Large intestine (tissue), 3 donors: ENCODE measurements around the gene LOXHD1. TPM values are rescaled to one million over a fixed set of nuclear protein-coding genes. Genes with fewer than 3 reads are reported as not detected.

Source experiments
- DNase-seq, 2 donors: peaks; one replicate each; pipeline versions ENCODE4 v3.0.0 to v3.0.0-alpha.2; 2013
- H3K27ac ChIP-seq: one replicate; pipeline ENCODE4 v1.5.1; 2013; ENCODE audit warnings: low read length
- H3K27me3 ChIP-seq: 2 replicates; pipeline ENCODE4 v1.6.1; 2013; ENCODE audit warnings: low read length; ENCODE audit not compliant: control insufficient read depth, insufficient read depth
- H3K36me3 ChIP-seq: 2 replicates; pipeline ENCODE4 v1.6.1; 2013; ENCODE audit warnings: low read length; ENCODE audit not compliant: control insufficient read depth, insufficient read depth
- H3K4me1 ChIP-seq: one replicate; pipeline ENCODE4 v1.6.1; 2013; ENCODE audit warnings: low read length; ENCODE audit not compliant: control insufficient read depth, insufficient read depth
- H3K4me3 ChIP-seq: one replicate; pipeline ENCODE4 v1.5.1; 2013; ENCODE audit warnings: low read length
- H3K9me3 ChIP-seq: one replicate; pipeline ENCODE4 v1.6.1; 2013; ENCODE audit warnings: mild to moderate bottlenecking, low read depth, low read length, moderate library complexity; ENCODE audit not compliant: control insufficient read depth
- WGBS: methylation state at CpG from one replicate; pipeline ENCODE4 v1.1.5; 2013; ENCODE audit warnings: low lambda C conversion rate; ENCODE audit not compliant: insufficient coverage; 5-methylcytosine and 5-hydroxymethylcytosine counted together
- polyA plus RNA-seq: library from polyadenylated mRNA; unstranded; fragments of 120-200 nt; gene quantifications from one replicate; pipeline ENCODE4 v1.2.1, GENCODE V29; 2013

The LOXHD1 gene
- polyA plus RNA-seq, 1 donor, result 0.49 TPM

DNA sequence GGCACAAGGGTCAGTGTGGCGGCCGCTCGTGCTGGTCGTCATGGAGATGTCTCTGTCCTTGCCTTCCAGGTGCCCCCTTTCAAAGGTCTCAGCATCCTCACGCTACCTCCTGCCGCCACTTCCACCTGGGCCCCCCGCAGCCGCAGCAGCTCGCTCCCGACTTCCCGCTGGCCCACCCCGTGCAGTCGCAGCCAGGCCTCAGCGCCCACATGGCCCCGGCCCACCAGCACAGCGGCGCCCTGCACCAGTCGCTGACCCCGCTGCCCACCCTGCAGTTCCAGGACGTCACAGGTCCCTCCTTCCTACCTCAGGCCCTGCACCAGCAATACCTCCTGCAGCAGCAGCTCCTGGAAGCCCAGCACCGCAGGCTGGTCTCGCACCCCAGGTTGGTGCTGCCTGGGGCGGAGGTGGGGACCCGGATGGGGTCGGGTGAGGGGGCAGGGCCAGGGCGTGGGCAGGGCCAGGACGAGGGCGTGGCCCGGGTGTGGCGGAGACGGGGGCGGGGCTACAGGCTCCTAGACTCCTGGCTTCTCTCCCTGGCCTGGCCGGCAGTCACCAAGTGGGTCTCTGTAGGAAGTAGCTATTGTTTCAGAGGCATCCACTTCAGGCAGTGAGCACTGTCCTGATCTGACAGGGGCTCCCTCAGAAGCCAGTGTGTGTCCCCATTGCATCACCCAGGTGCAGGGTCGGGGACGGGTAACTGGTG, 223.7 kb downstream of the LOXHD1 start:
- WGBS, result no CpG with 5 or more reads among the region's 35 CpGs
- Histone ChIP-seq H3K4me1 (no peaks in the 10 kb centered on the region), H3K9me3 (no peaks in the 10 kb centered on the region), H3K36me3 (no peaks in the 10 kb centered on the region), H3K27ac (no peak overlapping the region), H3K4me3 (no peak overlapping the region), H3K27me3 (no peaks in the 10 kb centered on the region)
- no peak for DNase-seq

DNA sequence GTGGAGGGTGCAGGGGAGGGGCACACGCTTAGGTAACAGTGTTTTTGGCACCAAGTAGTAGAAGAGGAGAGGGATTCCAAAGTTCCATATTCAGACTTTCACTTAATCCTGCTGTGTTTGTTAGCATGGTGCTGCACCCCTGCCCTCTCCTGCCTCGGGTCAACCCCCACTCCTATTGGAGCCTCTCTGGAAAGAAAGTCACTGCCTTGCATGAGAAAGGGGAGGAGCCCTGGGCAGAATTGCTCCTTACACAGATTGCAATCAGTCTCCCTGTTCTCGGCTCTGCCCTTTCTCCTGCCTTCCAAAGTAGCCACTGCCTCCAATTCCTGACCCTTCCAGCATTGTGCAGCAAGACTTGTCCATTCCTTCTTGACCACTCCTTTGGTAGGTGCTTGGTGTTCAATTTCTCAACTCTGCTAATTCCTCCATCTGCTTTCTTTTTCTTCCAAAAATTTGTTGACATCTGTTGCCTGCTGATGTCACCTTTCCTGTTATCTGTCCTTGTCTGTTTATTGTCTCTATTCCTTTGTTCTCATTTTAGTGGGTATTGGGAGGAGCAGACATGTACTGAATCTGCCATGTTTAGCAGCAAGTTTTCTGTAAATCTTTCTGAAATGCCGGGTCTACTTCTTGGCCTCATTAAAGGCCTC, 225.4 kb downstream of the LOXHD1 start:
- Histone ChIP-seq H3K27me3 (no peaks in the 10 kb centered on the region), H3K9me3 (no peaks in the 10 kb centered on the region), H3K27ac (no peak overlapping the region), H3K4me3 (no peak overlapping the region), H3K36me3 (no peaks in the 10 kb centered on the region), H3K4me1 (no peaks in the 10 kb centered on the region)
- no CpG with 5 or more reads among the region's 4 CpGs for WGBS
- DNase-seq, result no peak

DNA sequence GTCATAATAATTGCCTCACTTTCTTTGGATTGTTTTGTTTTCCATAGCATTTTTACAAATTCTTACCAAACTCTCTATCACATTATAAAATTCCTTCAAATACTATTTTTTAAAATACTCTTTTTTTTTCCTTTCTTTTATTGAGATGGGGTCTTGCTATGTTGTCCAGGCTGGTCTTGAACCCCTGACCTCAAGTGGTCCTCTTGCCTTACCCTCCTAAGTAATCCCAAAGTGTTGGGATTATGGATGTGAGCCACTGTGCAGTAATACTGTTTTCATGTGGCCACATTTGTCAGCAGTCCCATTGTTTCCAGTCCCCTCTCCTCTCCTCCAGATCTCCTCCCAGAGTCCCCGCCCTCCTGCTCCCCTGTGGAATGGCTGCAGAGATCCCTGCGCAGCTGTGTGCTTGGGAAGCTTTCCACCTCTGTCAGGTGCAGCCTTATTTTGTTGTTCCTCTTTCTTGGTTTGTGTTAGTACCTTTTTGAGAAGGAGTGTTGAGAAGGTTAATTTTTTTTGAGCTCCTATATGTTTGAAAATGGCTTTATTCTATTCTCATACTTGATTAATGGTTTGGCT, 227.3 kb downstream of the LOXHD1 start:
- Histone ChIP-seq H3K4me1 (no peaks in the 10 kb centered on the region), H3K9me3 (no peaks in the 10 kb centered on the region), H3K27me3 (peaks cover 3% of the 10 kb centered on the region), H3K4me3 (no peak overlapping the region), H3K27ac (no peak overlapping the region), H3K36me3 (no peaks in the 10 kb centered on the region)
- DNase-seq, result no peak
- WGBS, result no CpG with 5 or more reads among the region's 2 CpGs

DNA sequence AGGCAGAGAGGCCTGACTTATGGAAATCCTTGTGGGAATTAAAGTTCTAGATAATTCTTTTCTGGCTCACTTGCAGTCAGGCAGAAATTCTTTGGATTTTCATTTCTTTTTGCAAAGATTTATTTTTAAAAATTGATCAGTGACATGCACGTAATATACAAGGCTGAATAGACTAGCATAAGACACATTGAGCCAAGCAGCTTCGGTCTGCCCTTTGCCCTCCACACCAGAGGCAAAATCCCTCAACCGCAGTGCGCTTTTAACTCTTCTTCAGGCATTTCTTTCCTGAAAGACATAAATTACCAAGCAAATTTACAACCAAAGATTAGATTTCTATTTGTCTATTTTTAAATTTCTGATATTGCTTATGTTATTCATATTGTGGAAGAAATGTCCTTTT, 227.9 kb downstream of the LOXHD1 start:
- H3K4me1 ChIP-seq, result no peaks in the 10 kb centered on the region
- no peaks in the 10 kb centered on the region for H3K9me3 ChIP-seq
- WGBS, result 50% methylated on average over 1 of the region's 4 CpGs
- H3K36me3 ChIP-seq, result no peaks in the 10 kb centered on the region
- no peak overlapping the region for H3K4me3 ChIP-seq
- H3K27me3 ChIP-seq, result peaks cover 5% of the 10 kb centered on the region
- DNase-seq, result no peak
- no peak overlapping the region for H3K27ac ChIP-seq

DNA sequence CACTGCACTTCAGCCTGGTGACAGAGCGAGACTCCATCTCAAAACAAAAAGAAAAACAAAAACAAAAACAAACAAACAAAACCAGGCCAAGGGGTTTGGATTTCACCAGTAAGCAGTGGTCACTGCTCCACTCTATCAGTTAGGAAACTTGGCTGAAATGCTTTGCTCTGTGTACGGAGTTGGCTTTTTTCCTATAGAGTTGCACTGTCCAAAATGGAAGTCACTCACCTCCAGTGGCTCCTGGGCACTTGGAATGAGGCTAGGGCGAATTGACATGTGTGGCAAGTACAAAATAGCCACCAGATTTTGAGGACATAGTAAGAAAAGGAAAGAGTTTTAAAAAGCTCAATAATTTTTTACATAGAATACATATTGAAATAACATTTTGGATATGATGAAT, 228.7 kb downstream of the LOXHD1 start:
- WGBS, result 100% methylated on average over 1 of the region's 3 CpGs

GRCh38 chr18:46427216-46427995, 229.6 kb downstream of the LOXHD1 start:
- no peaks in the 10 kb centered on the region for H3K4me1 ChIP-seq
- no peak overlapping the region for H3K4me3 ChIP-seq
- H3K27me3 ChIP-seq, result peaks cover 5% of the 10 kb centered on the region
- no peak for DNase-seq
- H3K27ac ChIP-seq, result no peak overlapping the region
- no peaks in the 10 kb centered on the region for H3K9me3 ChIP-seq
- WGBS, result no CpG with 5 or more reads among the region's 16 CpGs
- no peaks in the 10 kb centered on the region for H3K36me3 ChIP-seq

More for the DNA sequence above, 228.7 kb downstream of the LOXHD1 start:
- no peak for DNase-seq
- Histone ChIP-seq H3K27me3 (peaks cover 5% of the 10 kb centered on the region), H3K9me3 (no peaks in the 10 kb centered on the region), H3K36me3 (no peaks in the 10 kb centered on the region), H3K4me1 (no peaks in the 10 kb centered on the region), H3K4me3 (no peak overlapping the region), H3K27ac (no peak overlapping the region)

Other genes with a start within 250 kb of the LOXHD1 start
- 1.3 TPM for gene ST8SIA5, start 99.8 kb upstream of the LOXHD1 start, polyA plus RNA-seq